ENCODE measurements around the gene ACAN. TPM values are rescaled to one million over a fixed set of nuclear protein-coding genes. Genes with fewer than 3 reads are reported as not detected.

Gene ACAN
- 1 to 10 TPM in 1 of 2 donors, under 1 TPM in 1; 0.14 to 4.7 TPM for total RNA-seq

GRCh38 chr15:88803241-88803919 is at the start of gene ACAN:
Gene ACAN (plus strand): TSS chr15:88803436. CDS start chr15:88836207, 32,771 bp downstream.
- Histone ChIP-seq H3K27ac (no peak within 1 kb of the TSS), H3K9me3 (no peaks in the 10 kb centered on the region), H3K27me3 (replicated peaks; ENCODE audit: insufficient read depth) (peaks cover 23% of the 10 kb centered on the region), H3K4me1 (replicated peaks) (no peaks in the 10 kb centered on the region), H3K36me3 (no peaks in the 10 kb centered on the region), H3K4me3 (no peak within 1 kb of the TSS)
- no peak for TF ChIP-seq CTCF (IDR thresholded peaks at IDR 0.05)
- TF ChIP-seq POLR2AphosphoS5 (IDR thresholded peaks at IDR 0.05) = no peak
- TF ChIP-seq POLR2A (IDR thresholded peaks at IDR 0.05) = no peak
- intact Hi-C loops (cut with DNase I) = no loop called here
- 1% methylated on average over 33 of the region's 61 CpGs for WGBS
- no peak for DNase-seq (ENCODE audit: low spot score)

- no peaks in the 10 kb centered on the region for H3K9me3 ChIP-seq
- no peak overlapping the region for H3K27ac ChIP-seq
- 79% methylated on average over 4 of the region's 4 CpGs for WGBS
- no peaks in the 10 kb centered on the region for H3K4me1 ChIP-seq (replicated peaks)
- TF ChIP-seq CTCF (IDR thresholded peaks at IDR 0.05) (no peak), POLR2AphosphoS5 (IDR thresholded peaks at IDR 0.05) (no peak), POLR2A (IDR thresholded peaks at IDR 0.05) (no peak)
- no peaks in the 10 kb centered on the region for H3K27me3 ChIP-seq (replicated peaks; ENCODE audit: insufficient read depth)
- H3K36me3 ChIP-seq = no peaks in the 10 kb centered on the region
- DNase-seq (ENCODE audit: low spot score) = no peak
- no peak overlapping the region for H3K4me3 ChIP-seq
- intact Hi-C loops (cut with DNase I) = no loop called here
These were observed 46.7 kb upstream of the ACAN start for GRCh38 chr15:88756521-88756920.

- TF ChIP-seq POLR2A (IDR thresholded peaks at IDR 0.05) (no peak), CTCF (IDR thresholded peaks at IDR 0.05) (no peak), POLR2AphosphoS5 (IDR thresholded peaks at IDR 0.05) (no peak)
- H3K9me3 ChIP-seq = no peaks in the 10 kb centered on the region
- no peaks in the 10 kb centered on the region for H3K27me3 ChIP-seq (replicated peaks; ENCODE audit: insufficient read depth)
- intact Hi-C loops (cut with DNase I) = no loop called here
- no peaks in the 10 kb centered on the region for H3K4me1 ChIP-seq (replicated peaks)
- no peak overlapping the region for H3K27ac ChIP-seq
- no peaks in the 10 kb centered on the region for H3K36me3 ChIP-seq
- WGBS = 84% methylated on average over 3 of the region's 3 CpGs
- DNase-seq (ENCODE audit: low spot score) = no peak
- H3K4me3 ChIP-seq = no peak overlapping the region
These were observed 46.3 kb upstream of the ACAN start for GRCh38 chr15:88756921-88757320.

- no peak overlapping the region for H3K4me3 ChIP-seq
- no peaks in the 10 kb centered on the region for H3K4me1 ChIP-seq (replicated peaks)
- TF ChIP-seq POLR2AphosphoS5 (IDR thresholded peaks at IDR 0.05) (no peak), CTCF (IDR thresholded peaks at IDR 0.05) (no peak), POLR2A (IDR thresholded peaks at IDR 0.05) (no peak)
- 78% methylated on average over 1 of the region's 1 CpG for WGBS
- H3K27me3 ChIP-seq (replicated peaks; ENCODE audit: insufficient read depth) = no peaks in the 10 kb centered on the region
- H3K9me3 ChIP-seq = no peaks in the 10 kb centered on the region
- DNase-seq (ENCODE audit: low spot score) = no peak
- no peak overlapping the region for H3K27ac ChIP-seq
- no peaks in the 10 kb centered on the region for H3K36me3 ChIP-seq
- intact Hi-C loops (cut with DNase I) = no loop called here
These were observed 43.4 kb upstream of the ACAN start for GRCh38 chr15:88759872-88760271.

- H3K9me3 ChIP-seq = no peaks in the 10 kb centered on the region
- peaks cover 5% of the 10 kb centered on the region for H3K27me3 ChIP-seq (replicated peaks; ENCODE audit: insufficient read depth)
- intact Hi-C loops (cut with DNase I) = no loop called here
- DNase-seq (ENCODE audit: low spot score) = no peak
- TF ChIP-seq CTCF (IDR thresholded peaks at IDR 0.05) = no peak
- no peak for TF ChIP-seq POLR2AphosphoS5 (IDR thresholded peaks at IDR 0.05)
- TF ChIP-seq POLR2A (IDR thresholded peaks at IDR 0.05) = no peak
- no peak overlapping the region for H3K27ac ChIP-seq
- no peaks in the 10 kb centered on the region for H3K36me3 ChIP-seq
- 83% methylated on average over 1 of the region's 1 CpG for WGBS
- no peaks in the 10 kb centered on the region for H3K4me1 ChIP-seq (replicated peaks)
- H3K4me3 ChIP-seq = no peak overlapping the region
These were observed 38.8 kb upstream of the ACAN start for GRCh38 chr15:88764448-88764847.
